GM20000 (cell line): ENCODE measurements around the gene DPYSL4.
A peak's percentile ranks its signal among the peaks of the same experiment; 100 is the strongest.
"Not testable (repeated sequence)": the region's sequence is repeated elsewhere in the genome, so short reads cannot be mapped to it uniquely, and the experiment has no call there.

Experiments used
- DNase-seq: peaks from one replicate; pipeline ENCODE4 v3.0.0; 2012; ENCODE audit warnings: low spot score
- TF ChIP-seq, protein P1 (sequence below): IDR thresholded peaks from 2 replicates; pipeline ENCODE4 v1.5.1; 2012; ENCODE audit warnings: mild to moderate bottlenecking, control low read depth; ENCODE audit errors: extremely low read depth, missing control alignments

DPYSL4 gene

DNA sequence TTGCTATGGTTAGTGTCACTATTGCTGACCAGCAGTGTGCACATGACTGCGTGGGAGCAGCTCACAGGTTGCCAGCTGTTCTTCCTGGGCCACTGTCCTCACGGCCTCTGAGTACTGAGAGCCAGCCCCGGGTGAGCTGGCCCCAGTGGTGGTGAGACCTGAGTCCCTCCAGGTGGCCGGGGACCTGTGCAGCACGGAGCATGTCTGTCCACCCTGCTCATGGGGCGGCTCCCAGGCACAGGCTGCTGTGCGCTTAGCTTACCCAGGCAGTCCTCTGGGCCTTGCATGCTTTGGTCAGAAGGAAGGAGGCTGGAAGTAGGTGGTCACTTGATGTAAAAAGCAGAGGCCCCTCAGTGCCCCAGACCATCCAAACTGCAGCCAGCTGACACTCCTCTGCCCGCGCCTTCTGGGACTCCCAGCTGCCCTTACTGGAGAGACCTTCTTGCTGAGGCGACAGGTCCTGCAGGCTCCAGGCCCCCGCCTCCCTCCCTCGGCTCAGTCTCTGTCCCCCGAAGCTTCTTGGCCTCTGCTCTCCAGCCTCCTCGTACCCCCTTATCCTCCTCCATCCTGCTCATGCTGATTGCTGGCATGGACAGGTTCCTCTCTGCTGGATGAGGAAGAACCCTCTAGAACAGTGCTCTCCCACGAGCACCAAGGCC is 30.9 kb upstream of the DPYSL4 start:
- TF ChIP-seq, protein P1, sequence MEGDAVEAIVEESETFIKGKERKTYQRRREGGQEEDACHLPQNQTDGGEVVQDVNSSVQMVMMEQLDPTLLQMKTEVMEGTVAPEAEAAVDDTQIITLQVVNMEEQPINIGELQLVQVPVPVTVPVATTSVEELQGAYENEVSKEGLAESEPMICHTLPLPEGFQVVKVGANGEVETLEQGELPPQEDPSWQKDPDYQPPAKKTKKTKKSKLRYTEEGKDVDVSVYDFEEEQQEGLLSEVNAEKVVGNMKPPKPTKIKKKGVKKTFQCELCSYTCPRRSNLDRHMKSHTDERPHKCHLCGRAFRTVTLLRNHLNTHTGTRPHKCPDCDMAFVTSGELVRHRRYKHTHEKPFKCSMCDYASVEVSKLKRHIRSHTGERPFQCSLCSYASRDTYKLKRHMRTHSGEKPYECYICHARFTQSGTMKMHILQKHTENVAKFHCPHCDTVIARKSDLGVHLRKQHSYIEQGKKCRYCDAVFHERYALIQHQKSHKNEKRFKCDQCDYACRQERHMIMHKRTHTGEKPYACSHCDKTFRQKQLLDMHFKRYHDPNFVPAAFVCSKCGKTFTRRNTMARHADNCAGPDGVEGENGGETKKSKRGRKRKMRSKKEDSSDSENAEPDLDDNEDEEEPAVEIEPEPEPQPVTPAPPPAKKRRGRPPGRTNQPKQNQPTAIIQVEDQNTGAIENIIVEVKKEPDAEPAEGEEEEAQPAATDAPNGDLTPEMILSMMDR: no peak
- DNase-seq: no peak

- TF ChIP-seq, protein P1: no peak
- no peak for DNase-seq
Observed at GRCh38 chr10:132156382-132156781, 30.4 kb upstream of the DPYSL4 start.

DNA sequence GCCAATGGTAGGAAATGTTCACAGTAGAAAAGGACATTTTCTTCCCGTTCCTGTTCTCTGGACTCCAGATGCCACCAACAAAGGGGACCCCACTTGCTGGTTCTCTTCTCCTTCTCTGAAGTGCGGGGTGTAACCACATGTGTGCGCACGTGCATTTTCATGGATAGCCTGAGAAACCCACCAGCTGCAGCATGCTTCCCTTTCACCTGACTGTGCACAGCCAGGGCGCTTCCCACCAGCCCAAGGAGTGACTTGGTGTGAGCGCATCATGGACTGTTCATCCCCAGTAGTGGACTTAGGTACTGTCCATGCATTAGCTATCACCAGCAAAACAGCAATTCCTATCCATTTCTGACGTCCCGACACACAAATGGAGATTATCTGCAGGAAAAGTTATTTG is 29.6 kb upstream of the DPYSL4 start:
- TF ChIP-seq, protein P1: no peak
- DNase-seq: no peak

GRCh38 chr10:132158122-132158741 is 28.5 kb upstream of the DPYSL4 start:
- TF ChIP-seq, protein P1: no peak
- peak; percentile 66 for DNase-seq

GRCh38 chr10:132158823-132159222 is 27.9 kb upstream of the DPYSL4 start:
- no peak for DNase-seq
- TF ChIP-seq, protein P1: no peak

DNA sequence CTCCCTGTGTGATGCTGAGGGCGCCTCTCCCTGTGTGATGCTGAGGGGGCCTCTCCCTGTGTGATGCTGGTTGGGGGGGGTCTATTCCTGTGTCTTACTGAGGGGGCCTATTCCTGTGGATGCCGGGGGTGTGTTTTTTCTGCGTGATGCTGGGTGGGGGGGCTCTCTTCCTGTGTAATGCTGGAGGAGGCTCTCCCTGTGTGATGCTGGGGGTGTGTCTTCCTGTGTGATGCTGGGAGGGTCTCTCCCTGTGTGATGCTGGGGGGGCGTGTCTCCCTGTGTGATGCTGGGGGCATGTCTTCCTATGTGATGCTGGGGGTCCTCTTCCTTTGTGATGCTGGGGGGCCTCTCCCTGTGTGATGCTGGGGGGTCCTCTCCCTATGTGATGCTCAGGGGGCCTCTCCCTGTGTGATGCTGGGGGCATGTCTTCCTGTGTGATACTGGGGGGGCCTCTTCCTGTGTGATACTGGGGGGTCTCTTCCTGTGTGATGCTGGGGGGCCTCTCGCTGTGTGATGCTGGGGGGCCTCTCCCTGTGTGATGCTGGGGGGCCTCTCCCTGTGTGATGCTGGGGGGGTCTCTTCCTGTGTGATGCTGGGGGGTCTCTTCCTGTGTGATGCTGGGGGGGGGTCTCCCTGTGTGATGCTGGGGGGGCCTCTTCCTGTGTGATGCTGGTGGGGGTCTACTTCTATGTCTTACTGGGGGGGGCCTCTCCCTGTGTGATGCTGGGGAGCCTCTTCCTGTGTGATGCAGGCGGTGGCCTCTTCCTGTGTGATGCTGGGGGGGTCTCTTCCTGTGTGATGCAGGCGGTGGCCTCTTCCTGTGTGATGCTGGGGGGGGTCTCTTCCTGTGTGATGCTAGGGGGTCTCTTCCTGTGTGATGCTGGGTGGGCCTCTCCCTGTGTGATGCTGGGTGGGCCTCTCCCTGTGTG is 27.2 kb upstream of the DPYSL4 start:
- DNase-seq: not testable (repeated sequence)

DNA sequence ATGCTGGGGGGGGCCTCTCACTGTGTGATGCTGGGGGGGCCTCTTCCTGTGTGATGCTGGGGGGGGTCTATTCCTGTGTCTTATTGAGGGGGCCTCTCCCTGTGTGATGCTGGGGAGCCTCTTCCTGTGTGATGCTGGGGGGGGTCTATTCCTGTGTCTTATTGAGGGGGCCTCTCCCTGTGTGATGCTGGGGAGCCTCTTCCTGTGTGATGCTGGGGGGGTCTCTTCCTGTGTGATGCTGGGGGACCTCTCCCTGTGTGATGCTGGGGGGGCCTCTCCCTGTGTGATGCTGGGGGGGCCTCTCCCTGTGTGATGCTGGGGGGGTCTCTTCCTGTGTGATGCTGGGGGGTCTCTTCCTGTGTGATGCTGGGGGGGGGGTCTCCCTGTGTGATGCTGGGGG is 26.5 kb upstream of the DPYSL4 start:
- not testable (repeated sequence) for DNase-seq

GRCh38 chr10:132160834-132161622 is 25.7 kb upstream of the DPYSL4 start:
- DNase-seq: not testable (repeated sequence)
